Measurements from ENCODE around the gene LCN9.
"Not testable (repeated sequence)": the region's sequence is repeated elsewhere in the genome, so short reads cannot be mapped to it uniquely, and the experiment has no call there.

Gene LCN9

GRCh38 chr9:135648494-135649410, 14.4 kb upstream of the LCN9 start:
- DNase-seq = no peak

- DNase-seq = no peak
Measured at GRCh38 chr9:135649508-135649907, 13.6 kb upstream of the LCN9 start.

- no peak for DNase-seq
Measured at GRCh38 chr9:135650408-135650807, 12.7 kb upstream of the LCN9 start.

GRCh38 chr9:135655317-135655716, 7.8 kb upstream of the LCN9 start:
- no peak for DNase-seq

- no peak for DNase-seq
Measured at GRCh38 chr9:135657416-135657815, 5.7 kb upstream of the LCN9 start.

- DNase-seq = no peak
Measured at GRCh38 chr9:135659252-135659651, 3.9 kb upstream of the LCN9 start.

- no peak for DNase-seq
Measured at GRCh38 chr9:135660407-135660806, 2.7 kb upstream of the LCN9 start.

- DNase-seq = no peak
Measured at GRCh38 chr9:135661816-135662560, 1.1 kb upstream of the LCN9 start.

GRCh38 chr9:135663451-135663770, 302 bp downstream of the LCN9 start:
- DNase-seq = no peak

GRCh38 chr9:135663857-135664256, 748 bp downstream of the LCN9 start:
- DNase-seq = no peak

- DNase-seq = no peak
Measured at GRCh38 chr9:135664266-135664665, 1.2 kb downstream of the LCN9 start.

GRCh38 chr9:135664801-135665794, 2.0 kb downstream of the LCN9 start:
- no peak for DNase-seq

GRCh38 chr9:135665795-135666189, 2.7 kb downstream of the LCN9 start:
- no peak for DNase-seq

- no peak for DNase-seq
Measured at GRCh38 chr9:135666534-135667462, 3.7 kb downstream of the LCN9 start.

- DNase-seq = no peak
Measured at GRCh38 chr9:135667463-135668001, 4.4 kb downstream of the LCN9 start.

GRCh38 chr9:135669018-135669417, 5.9 kb downstream of the LCN9 start:
- DNase-seq = not testable (repeated sequence)

GRCh38 chr9:135669616-135670285, 6.6 kb downstream of the LCN9 start:
- no peak for DNase-seq

- no peak for DNase-seq
Measured at GRCh38 chr9:135670721-135671590, 7.8 kb downstream of the LCN9 start.

GRCh38 chr9:135671591-135672041, 8.5 kb downstream of the LCN9 start:
- DNase-seq = no peak

GRCh38 chr9:135672786-135673185, 9.7 kb downstream of the LCN9 start:
- not testable (repeated sequence) for DNase-seq

Measured in activated T-cell treated with anti-CD3 and anti-CD28 coated beads, Interleukin-2, amount 50 U/mL, for 48 hours (primary cell).